ENCODE measurements around the gene PCDH9. TPM values are rescaled to one million over a fixed set of nuclear protein-coding genes. Genes with fewer than 3 reads are reported as not detected.

Gene PCDH9
- total and polyA plus RNA-seq, 2 experiments from 2014 or later = 0.56 to 0.76 TPM

- in situ Hi-C loops (cut with MboI) = no loop called here
- WGBS, 2 experiments (ENCODE audit: low coverage in 1 of 2, low lambda C conversion rate in 2 of 2, missing lambda C conversion rate in 2 of 2) = 19 to 21% methylated on average over 1 of the region's 1 CpG
- no peak for TF ChIP-seq EZH2phosphoT487 (IDR thresholded peaks at IDR 0.05; ENCODE audit: insufficient read depth, low read depth)
- TF ChIP-seq EZH2 (IDR thresholded peaks at IDR 0.05; ENCODE audit: insufficient read depth, poor library complexity, severe bottlenecking) = no peak
- no peaks in the 10 kb centered on the region for H3F3A ChIP-seq (ENCODE audit: insufficient read depth)
- no peaks in the 10 kb centered on the region for H3K9me2 ChIP-seq (ENCODE audit: insufficient read depth)
- DNase-seq = no peak
- H4K20me1 ChIP-seq (ENCODE audit: insufficient read depth) = no peaks in the 10 kb centered on the region
- no peaks in the 10 kb centered on the region for H3K36me3 ChIP-seq (ENCODE audit: low read depth)
- H3K4me1 ChIP-seq (ENCODE audit: insufficient read depth) = no peaks in the 10 kb centered on the region
- H2AFZ ChIP-seq = no peak overlapping the region
- H3K9me3 ChIP-seq (ENCODE audit: low read depth) = no peaks in the 10 kb centered on the region
- no peak overlapping the region for H3K4me2 ChIP-seq (ENCODE audit: unreplicated experiment)
- no peaks in the 10 kb centered on the region for H3K79me2 ChIP-seq (ENCODE audit: insufficient read depth)
- no peak overlapping the region for H3K27ac ChIP-seq
- H3K27me3 ChIP-seq (replicated peaks; ENCODE audit: insufficient read depth) = no peaks in the 10 kb centered on the region
- H3K9ac ChIP-seq = no peak overlapping the region
- no peak overlapping the region for H3K4me3 ChIP-seq
Measured at GRCh38 chr13:66965181-66965580, 265.0 kb downstream of the PCDH9 start.

- Histone ChIP-seq H3K36me3 (ENCODE audit: low read depth) (no peaks in the 10 kb centered on the region), H3K9me3 (ENCODE audit: low read depth) (no peaks in the 10 kb centered on the region), H3K27ac (no peak overlapping the region), H3K4me1 (ENCODE audit: insufficient read depth) (no peaks in the 10 kb centered on the region), H3K4me3 (no peak overlapping the region), H3K4me2 (ENCODE audit: unreplicated experiment) (no peak overlapping the region), H3F3A (ENCODE audit: insufficient read depth) (no peaks in the 10 kb centered on the region), H3K79me2 (ENCODE audit: insufficient read depth) (no peaks in the 10 kb centered on the region), H4K20me1 (ENCODE audit: insufficient read depth) (no peaks in the 10 kb centered on the region), H3K9me2 (ENCODE audit: insufficient read depth) (no peaks in the 10 kb centered on the region), H3K9ac (no peak overlapping the region), H2AFZ (no peak overlapping the region), H3K27me3 (replicated peaks; ENCODE audit: insufficient read depth) (no peaks in the 10 kb centered on the region)
- in situ Hi-C loops (cut with MboI) = no loop called here
- no peak for DNase-seq
- 39 to 53% methylated on average over 4 of the region's 4 CpGs for WGBS, 2 experiments (ENCODE audit: low coverage in 1 of 2, low lambda C conversion rate in 2 of 2, missing lambda C conversion rate in 2 of 2)
- TF ChIP-seq EZH2phosphoT487 (IDR thresholded peaks at IDR 0.05; ENCODE audit: insufficient read depth, low read depth) (no peak), EZH2 (IDR thresholded peaks at IDR 0.05; ENCODE audit: insufficient read depth, poor library complexity, severe bottlenecking) (no peak)
Measured at GRCh38 chr13:66962953-66963352, 267.2 kb downstream of the PCDH9 start.

DNA sequence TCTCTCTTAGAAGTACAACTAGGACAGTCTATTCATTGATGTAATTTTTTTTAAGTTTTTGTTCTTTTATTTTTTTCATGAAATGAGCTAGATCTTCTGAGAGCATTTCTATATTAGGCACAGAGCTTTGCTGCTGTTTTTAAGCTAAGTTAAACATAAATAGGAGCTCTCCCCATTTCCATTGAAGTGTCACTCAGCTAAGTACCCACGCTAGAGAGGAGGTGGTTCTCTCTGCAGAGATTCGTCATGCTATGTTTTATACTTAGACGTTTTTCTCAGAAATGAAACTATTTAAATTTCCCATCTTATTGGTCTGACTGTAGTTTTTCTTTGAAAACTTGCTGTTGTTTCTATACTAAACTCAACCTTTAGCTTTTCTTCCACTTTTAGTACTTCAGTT lies 271.5 kb downstream of the PCDH9 start:
- WGBS, 2 experiments (ENCODE audit: low coverage in 1 of 2, low lambda C conversion rate in 2 of 2, missing lambda C conversion rate in 2 of 2) = 7 to 24% methylated on average over 3 of the region's 3 CpGs

GRCh38 chr13:66952507-66952906 lies 277.6 kb downstream of the PCDH9 start:
- Histone ChIP-seq H3K9me3 (ENCODE audit: low read depth) (no peaks in the 10 kb centered on the region), H3K4me2 (ENCODE audit: unreplicated experiment) (no peak overlapping the region), H3K27me3 (replicated peaks; ENCODE audit: insufficient read depth) (no peaks in the 10 kb centered on the region), H4K20me1 (ENCODE audit: insufficient read depth) (no peaks in the 10 kb centered on the region), H3K9me2 (ENCODE audit: insufficient read depth) (no peaks in the 10 kb centered on the region), H3F3A (ENCODE audit: insufficient read depth) (no peaks in the 10 kb centered on the region), H3K4me1 (ENCODE audit: insufficient read depth) (no peaks in the 10 kb centered on the region), H2AFZ (no peak overlapping the region), H3K9ac (no peak overlapping the region), H3K4me3 (no peak overlapping the region), H3K27ac (no peak overlapping the region), H3K36me3 (ENCODE audit: low read depth) (no peaks in the 10 kb centered on the region), H3K79me2 (ENCODE audit: insufficient read depth) (no peaks in the 10 kb centered on the region)
- WGBS, 2 experiments (ENCODE audit: low coverage in 1 of 2, low lambda C conversion rate in 2 of 2, missing lambda C conversion rate in 2 of 2) = 48 to 50% methylated on average over 4 of the region's 4 CpGs
- TF ChIP-seq EZH2 (IDR thresholded peaks at IDR 0.05; ENCODE audit: insufficient read depth, poor library complexity, severe bottlenecking) (no peak), EZH2phosphoT487 (IDR thresholded peaks at IDR 0.05; ENCODE audit: insufficient read depth, low read depth) (no peak)
- no peak for DNase-seq
- in situ Hi-C loops (cut with MboI) = no loop called here

More for the DNA sequence above, 271.5 kb downstream of the PCDH9 start:
- Histone ChIP-seq H3K27ac (no peak overlapping the region), H3K9ac (no peak overlapping the region), H3K4me2 (ENCODE audit: unreplicated experiment) (no peak overlapping the region), H3K4me3 (no peak overlapping the region), H3K4me1 (ENCODE audit: insufficient read depth) (no peaks in the 10 kb centered on the region), H3K9me3 (ENCODE audit: low read depth) (no peaks in the 10 kb centered on the region), H3K27me3 (replicated peaks; ENCODE audit: insufficient read depth) (no peaks in the 10 kb centered on the region), H3F3A (ENCODE audit: insufficient read depth) (no peaks in the 10 kb centered on the region), H3K36me3 (ENCODE audit: low read depth) (no peaks in the 10 kb centered on the region), H3K9me2 (ENCODE audit: insufficient read depth) (no peaks in the 10 kb centered on the region), H2AFZ (no peak overlapping the region), H4K20me1 (ENCODE audit: insufficient read depth) (no peaks in the 10 kb centered on the region), H3K79me2 (ENCODE audit: insufficient read depth) (no peaks in the 10 kb centered on the region)
- no peak for DNase-seq
- in situ Hi-C loops (cut with MboI) = no loop called here
- TF ChIP-seq EZH2 (IDR thresholded peaks at IDR 0.05; ENCODE audit: insufficient read depth, poor library complexity, severe bottlenecking) (no peak), EZH2phosphoT487 (IDR thresholded peaks at IDR 0.05; ENCODE audit: insufficient read depth, low read depth) (no peak)

- in situ Hi-C loops (cut with MboI) = no loop called here
- H3K79me2 ChIP-seq (ENCODE audit: insufficient read depth) = no peaks in the 10 kb centered on the region
- 10 to 21% methylated on average over 2 of the region's 2 CpGs for WGBS, 2 experiments (ENCODE audit: low coverage in 1 of 2, low lambda C conversion rate in 2 of 2, missing lambda C conversion rate in 2 of 2)
- no peak for TF ChIP-seq EZH2 (IDR thresholded peaks at IDR 0.05; ENCODE audit: insufficient read depth, poor library complexity, severe bottlenecking)
- TF ChIP-seq EZH2phosphoT487 (IDR thresholded peaks at IDR 0.05; ENCODE audit: insufficient read depth, low read depth) = no peak
- H3F3A ChIP-seq (ENCODE audit: insufficient read depth) = no peaks in the 10 kb centered on the region
- H3K36me3 ChIP-seq (ENCODE audit: low read depth) = no peaks in the 10 kb centered on the region
- H3K4me2 ChIP-seq (ENCODE audit: unreplicated experiment) = no peak overlapping the region
- H4K20me1 ChIP-seq (ENCODE audit: insufficient read depth) = no peaks in the 10 kb centered on the region
- no peaks in the 10 kb centered on the region for H3K9me3 ChIP-seq (ENCODE audit: low read depth)
- no peak overlapping the region for H3K9ac ChIP-seq
- H3K27ac ChIP-seq = no peak overlapping the region
- no peaks in the 10 kb centered on the region for H3K4me1 ChIP-seq (ENCODE audit: insufficient read depth)
- no peak for DNase-seq
- no peaks in the 10 kb centered on the region for H3K27me3 ChIP-seq (replicated peaks; ENCODE audit: insufficient read depth)
- no peaks in the 10 kb centered on the region for H3K9me2 ChIP-seq (ENCODE audit: insufficient read depth)
- no peak overlapping the region for H3K4me3 ChIP-seq
- no peak overlapping the region for H2AFZ ChIP-seq
Measured at GRCh38 chr13:66951426-66951825, 278.7 kb downstream of the PCDH9 start.
